Upper lobe of left lung (tissue), 6 donors: ENCODE results near the gene CLPSL1. TPM values are rescaled to one million over a fixed set of nuclear protein-coding genes. Genes with fewer than 3 reads are reported as not detected.

Experiments
- ATAC-seq, 2 donors: fragments of 200-7000 bp; cut with Tn5 transposase; one replicate each; pipeline ENCODE4 v1.9.1; 2022; ENCODE audit warnings: mild to moderate bottlenecking in 2 of 2, moderate library complexity in 2 of 2; ENCODE audit not compliant: low FRiP score in 2 of 2
- DNase-seq, 2 donors: peaks; one replicate each; pipeline ENCODE4 v3.0.0-alpha.2; 2019 to 2020
- H3K27ac ChIP-seq, 4 donors: fragments of 200-600 bp; sonication (generic); one replicate each; pipeline ENCODE4 v1.5.1; 2016 to 2019
- H3K27me3 ChIP-seq, 4 donors: fragments of 200-600 bp; sonication (generic); one replicate each; pipeline ENCODE4 v1.5.1; 2017 to 2019
- H3K36me3 ChIP-seq, 4 donors: fragments of 200-600 bp; sonication (generic); one replicate each; pipeline ENCODE4 v1.5.1; 2016 to 2019
- H3K4me1 ChIP-seq, 4 donors: fragments of 200-600 bp; sonication (generic); one replicate each; pipeline ENCODE4 v1.5.1; 2018 to 2019
- H3K4me3 ChIP-seq, 4 donors: fragments of 200-600 bp; sonication (generic); one replicate each; pipeline ENCODE4 v1.5.1; 2017 to 2019; ENCODE audit warnings: mild to moderate bottlenecking in 2 of 4, moderate library complexity in 1 of 4
- H3K9me3 ChIP-seq, 4 donors: fragments of 200-600 bp; sonication (generic); one replicate each; pipeline ENCODE4 v1.5.1; 2018 to 2019
- EP300 ChIP-seq, 4 donors: sonication (generic); formaldehyde crosslinking; IDR thresholded peaks; one replicate each; pipeline ENCODE4 v1.5.1; 2017; ENCODE audit warnings: antibody characterized with exemption in 4 of 4, control low read depth in 2 of 4
- POLR2A ChIP-seq, 4 donors: fragments of 450-650 bp; IDR thresholded peaks; one replicate each; pipeline ENCODE4 v1.5.1; 2016 to 2017; ENCODE audit warnings: antibody characterized with exemption in 4 of 4, mild to moderate bottlenecking in 2 of 4
- POLR2AphosphoS5 ChIP-seq, 2 donors: sonication (generic); formaldehyde crosslinking; IDR thresholded peaks; one replicate each; pipeline ENCODE4 v1.5.1; 2017; ENCODE audit warnings: antibody characterized with exemption in 2 of 2
- WGBS, 2 donors: methylation state at CpG; one replicate each; pipeline ENCODE4 v1.1.5; 2017 to 2018; 5-methylcytosine and 5-hydroxymethylcytosine counted together
- total RNA-seq, 6 donors: library from RNA; depleted of rRNA in 4 of 6; stranded (reverse); fragments of >200 nt in 4 of 6; gene quantifications; one replicate each; pipeline versions ENCODE4 v1.1.0 to v1.2.1, GENCODE V29; 2016 to 2021
- TF ChIP-seq, protein P1 (sequence below), 6 experiments: fragments of 450-650 bp in 4 of 6; fragments of 200-600 bp in 2 of 6; sonication (generic) in 2 of 6; IDR thresholded peaks; one replicate each; pipeline ENCODE4 v1.5.1; 2016 to 2019; ENCODE audit warnings: antibody characterized with exemption in 6 of 6
- donor health status: DM: no; HTN: no; CAD: no; lungs with moderate emphysema.
- donor health status: DM: no; HTN: yes; CAD: no; lungs with severe emphysema.

CLPSL1 gene
- total RNA-seq, 6 donors from 2014 or later, result not detected

DNA sequence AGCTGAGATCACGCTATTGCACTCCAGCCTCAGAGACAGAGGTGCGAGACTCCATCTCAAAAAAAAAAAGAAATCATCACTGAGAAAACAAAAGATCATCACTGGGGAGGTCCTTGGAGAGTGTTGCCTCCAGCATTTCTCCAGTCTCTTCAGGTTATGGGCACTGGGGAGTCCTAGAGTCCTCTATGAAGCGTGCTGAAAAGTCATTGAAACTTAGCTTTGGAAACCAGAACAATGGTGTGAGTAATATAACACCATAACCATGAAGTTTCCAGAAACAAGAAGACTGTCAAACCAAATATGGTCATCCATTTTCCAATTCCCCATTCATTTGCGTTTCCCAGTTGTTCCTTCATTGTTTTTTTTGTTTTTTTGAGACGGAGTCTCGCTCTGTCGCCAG lies 30.3 kb upstream of the CLPSL1 start:
- TF ChIP-seq POLR2AphosphoS5 (IDR thresholded peaks at IDR 0.05), result no peak
- TF ChIP-seq POLR2A (IDR thresholded peaks at IDR 0.05), result no peak
- no peak for TF ChIP-seq EP300 (IDR thresholded peaks at IDR 0.05)
- TF ChIP-seq, protein P1, sequence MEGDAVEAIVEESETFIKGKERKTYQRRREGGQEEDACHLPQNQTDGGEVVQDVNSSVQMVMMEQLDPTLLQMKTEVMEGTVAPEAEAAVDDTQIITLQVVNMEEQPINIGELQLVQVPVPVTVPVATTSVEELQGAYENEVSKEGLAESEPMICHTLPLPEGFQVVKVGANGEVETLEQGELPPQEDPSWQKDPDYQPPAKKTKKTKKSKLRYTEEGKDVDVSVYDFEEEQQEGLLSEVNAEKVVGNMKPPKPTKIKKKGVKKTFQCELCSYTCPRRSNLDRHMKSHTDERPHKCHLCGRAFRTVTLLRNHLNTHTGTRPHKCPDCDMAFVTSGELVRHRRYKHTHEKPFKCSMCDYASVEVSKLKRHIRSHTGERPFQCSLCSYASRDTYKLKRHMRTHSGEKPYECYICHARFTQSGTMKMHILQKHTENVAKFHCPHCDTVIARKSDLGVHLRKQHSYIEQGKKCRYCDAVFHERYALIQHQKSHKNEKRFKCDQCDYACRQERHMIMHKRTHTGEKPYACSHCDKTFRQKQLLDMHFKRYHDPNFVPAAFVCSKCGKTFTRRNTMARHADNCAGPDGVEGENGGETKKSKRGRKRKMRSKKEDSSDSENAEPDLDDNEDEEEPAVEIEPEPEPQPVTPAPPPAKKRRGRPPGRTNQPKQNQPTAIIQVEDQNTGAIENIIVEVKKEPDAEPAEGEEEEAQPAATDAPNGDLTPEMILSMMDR (IDR thresholded peaks at IDR 0.05), result no peak
- no peak for DNase-seq
- no peak overlapping the region for H3K27ac ChIP-seq
- no peaks in the 10 kb centered on the region for H3K9me3 ChIP-seq
- no peaks in the 10 kb centered on the region for H3K4me1 ChIP-seq
- H3K4me3 ChIP-seq, result no peak overlapping the region
- no peak for ATAC-seq
- 92 to 94% methylated on average over 7 of the region's 7 CpGs for WGBS, 2 donors
- H3K36me3 ChIP-seq, result no peaks in the 10 kb centered on the region
- H3K27me3 ChIP-seq, result no peaks in the 10 kb centered on the region

DNA sequence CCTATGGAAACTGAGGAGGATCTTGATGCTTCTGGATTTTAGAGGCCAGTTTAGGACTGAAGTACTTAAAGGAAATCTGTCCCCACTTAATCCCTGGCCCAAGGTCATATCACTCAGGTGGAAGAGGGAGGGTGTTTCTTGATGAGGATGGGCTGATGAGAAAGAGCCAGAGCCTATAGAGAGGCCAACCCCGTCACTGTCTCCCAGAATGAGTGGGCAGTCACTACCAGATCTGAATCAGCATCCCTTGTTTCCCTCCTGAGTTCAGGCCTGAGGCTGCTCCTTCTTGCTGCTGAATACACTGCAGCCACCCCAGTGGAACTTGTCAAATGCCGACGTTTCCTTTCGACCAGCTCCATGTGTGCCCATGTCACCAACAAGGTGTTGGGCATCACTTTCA lies 29.2 kb upstream of the CLPSL1 start:
- TF ChIP-seq POLR2AphosphoS5 (IDR thresholded peaks at IDR 0.05) (no peak), EP300 (IDR thresholded peaks at IDR 0.05) (no peak), POLR2A (IDR thresholded peaks at IDR 0.05) (no peak)
- TF ChIP-seq, protein P1 (IDR thresholded peaks at IDR 0.05), result no peak

GRCh38 chr6:35752330-35752729 lies 28.5 kb upstream of the CLPSL1 start:
- no peak for DNase-seq
- no peak for TF ChIP-seq POLR2AphosphoS5 (IDR thresholded peaks at IDR 0.05)
- TF ChIP-seq, protein P1 (IDR thresholded peaks at IDR 0.05), result no peak
- TF ChIP-seq EP300 (IDR thresholded peaks at IDR 0.05), result no peak
- no peak for TF ChIP-seq POLR2A (IDR thresholded peaks at IDR 0.05)
- H3K4me1 ChIP-seq, result no peaks in the 10 kb centered on the region
- H3K27me3 ChIP-seq, result no peaks in the 10 kb centered on the region
- no peak overlapping the region for H3K27ac ChIP-seq
- no peaks in the 10 kb centered on the region for H3K36me3 ChIP-seq
- H3K4me3 ChIP-seq, result no peak overlapping the region
- WGBS, 2 donors, result 85 to 86% methylated on average over 4 of the region's 4 CpGs
- no peaks in the 10 kb centered on the region for H3K9me3 ChIP-seq
- ATAC-seq, result no peak

More for the DNA sequence above, 29.2 kb upstream of the CLPSL1 start:
- H3K4me1 ChIP-seq, result no peaks in the 10 kb centered on the region
- no peaks in the 10 kb centered on the region for H3K9me3 ChIP-seq
- ATAC-seq (no peak), DNase-seq (no peak)
- WGBS, 2 donors, result 85 to 86% methylated on average over 4 of the region's 4 CpGs
- no peak overlapping the region for H3K27ac ChIP-seq
- H3K4me3 ChIP-seq, result no peak overlapping the region
- H3K27me3 ChIP-seq, result no peaks in the 10 kb centered on the region
- H3K36me3 ChIP-seq, result no peaks in the 10 kb centered on the region

DNA sequence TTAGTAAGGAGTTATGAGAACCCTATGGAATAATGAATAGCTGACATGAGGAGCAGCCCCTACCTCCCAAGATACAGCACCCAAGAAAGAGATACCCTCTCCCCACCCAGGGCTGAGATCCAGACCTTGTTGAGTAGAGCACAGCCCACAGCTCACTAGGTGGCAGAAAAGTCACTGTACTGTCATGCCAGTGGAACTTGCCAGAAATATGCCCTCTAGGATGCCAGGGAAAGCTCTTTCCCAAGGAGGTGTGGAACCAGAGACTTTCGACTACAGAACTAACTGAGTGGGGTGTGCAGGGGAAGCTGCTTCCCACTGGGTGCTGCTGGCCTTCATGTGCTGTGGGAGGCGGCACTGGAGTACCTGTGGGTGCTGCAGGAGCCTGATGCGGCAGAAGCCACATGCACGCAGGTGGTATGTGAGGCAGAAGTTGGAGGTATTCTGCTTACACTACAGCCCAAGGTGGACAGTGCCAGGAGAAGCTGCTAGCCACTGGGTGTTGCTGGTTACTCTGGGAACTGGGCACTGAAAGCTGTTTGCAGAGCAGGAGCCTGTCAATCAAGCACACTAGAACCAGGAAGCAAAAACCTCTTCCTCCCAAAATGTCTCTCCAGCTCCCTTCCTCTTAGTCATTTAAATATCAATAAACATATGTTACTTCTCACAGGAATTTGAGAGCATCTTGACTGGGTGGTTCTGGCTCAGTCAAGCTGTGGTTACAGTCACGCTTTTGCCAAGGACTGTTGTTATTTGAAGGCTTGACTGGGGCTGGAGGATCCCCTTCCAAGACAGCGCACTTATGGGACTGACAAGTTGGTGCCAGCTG lies 26.2 kb upstream of the CLPSL1 start:
- DNase-seq, result no peak
- no peaks in the 10 kb centered on the region for H3K36me3 ChIP-seq
- no peak overlapping the region for H3K4me3 ChIP-seq
- no peaks in the 10 kb centered on the region for H3K27me3 ChIP-seq
- WGBS, 2 donors, result 68 to 77% methylated on average over 3 to 6 of the region's 6 CpGs
- H3K27ac ChIP-seq, result no peak overlapping the region
- no peak for ATAC-seq
- no peak for TF ChIP-seq EP300 (IDR thresholded peaks at IDR 0.05)
- no peak for TF ChIP-seq POLR2A (IDR thresholded peaks at IDR 0.05)
- no peak for TF ChIP-seq POLR2AphosphoS5 (IDR thresholded peaks at IDR 0.05)
- TF ChIP-seq, protein P1 (IDR thresholded peaks at IDR 0.05), result no peak
- no peaks in the 10 kb centered on the region for H3K9me3 ChIP-seq
- no peaks in the 10 kb centered on the region for H3K4me1 ChIP-seq
